ENCODE data around the gene WDR4. TPM values are rescaled to one million over a fixed set of nuclear protein-coding genes. Genes with fewer than 3 reads are reported as not detected.
A peak's percentile ranks its signal among the peaks of the same experiment; 100 is the strongest.

The WDR4 gene
- total and polyA plus RNA-seq, 2 of the 13 experiments (the other 11 are each of a cell fraction or from before 2014, with no cell fraction given) = 11.3 to 14.4 TPM

- TF ChIP-seq ZFP91 (CRISPR knock-in tag; IDR thresholded peaks at IDR 0.05; ENCODE audit: borderline replicate concordance) = peak; percentile 44; the same call in 1 of the 2 replicates
- no peak for TF ChIP-seq KMT2B (CRISPR knock-in tag; IDR thresholded peaks at IDR 0.05)
- no peak for TF ChIP-seq ZNF724P (CRISPR knock-in tag; IDR thresholded peaks at IDR 0.05; ENCODE audit: borderline replicate concordance)
- TF ChIP-seq ARID2 (CRISPR knock-in tag; IDR thresholded peaks at IDR 0.05; ENCODE audit: borderline replicate concordance) = no peak
- TF ChIP-seq ZNF567 (CRISPR knock-in tag; IDR thresholded peaks at IDR 0.05; ENCODE audit: borderline replicate concordance) = no peak
- TF ChIP-seq HNRNPK (IDR thresholded peaks at IDR 0.05; ENCODE audit: low read depth, low read length, poor library complexity, severe bottlenecking) = peak; percentile 22
- TF ChIP-seq FOXP4 (CRISPR knock-in tag; IDR thresholded peaks at IDR 0.05) = no peak
- no peak for TF ChIP-seq ZNF775 (CRISPR knock-in tag; IDR thresholded peaks at IDR 0.05; ENCODE audit: borderline replicate concordance)
- TF ChIP-seq ARNT (IDR thresholded peaks at IDR 0.05) = no peak
- TF ChIP-seq NBN (conservative IDR thresholded peaks at IDR 0.05) = no peak
- TF ChIP-seq ZNF841 (CRISPR knock-in tag; IDR thresholded peaks at IDR 0.05; ENCODE audit: borderline replicate concordance) = no peak
- TF ChIP-seq ZNF510 (CRISPR knock-in tag; IDR thresholded peaks at IDR 0.05; ENCODE audit: low read depth) = no peak
- no peak for TF ChIP-seq HDAC2 (CRISPR knock-in tag; IDR thresholded peaks at IDR 0.05)
- no peak for TF ChIP-seq ZNF776 (CRISPR knock-in tag; IDR thresholded peaks at IDR 0.05)
- TF ChIP-seq ZNF784 (CRISPR knock-in tag; IDR thresholded peaks at IDR 0.05; ENCODE audit: borderline replicate concordance) = no peak
- TF ChIP-seq CCDC6 (CRISPR knock-in tag; IDR thresholded peaks at IDR 0.05) = no peak
- TF ChIP-seq POLR2AphosphoS2 (IDR thresholded peaks at IDR 0.05; ENCODE audit: low read depth, low read length) = no peak
- TF ChIP-seq ATF1 (CRISPR knock-in tag; IDR thresholded peaks at IDR 0.05) = no peak
- no peak for TF ChIP-seq ZNF546 (CRISPR knock-in tag; conservative IDR thresholded peaks at IDR 0.05)
- no peak for TF ChIP-seq PLRG1 (conservative IDR thresholded peaks at IDR 0.05)
- TF ChIP-seq ZNF441 (CRISPR knock-in tag; IDR thresholded peaks at IDR 0.05; ENCODE audit: borderline replicate concordance) = no peak
- TF ChIP-seq TFAP4 (IDR thresholded peaks at IDR 0.05; ENCODE audit: borderline replicate concordance, low read depth) = no peak
- no peak for TF ChIP-seq MTERF4 (CRISPR knock-in tag; IDR thresholded peaks at IDR 0.05)
- no peak for TF ChIP-seq TMF1 (CRISPR knock-in tag; IDR thresholded peaks at IDR 0.05; ENCODE audit: low read depth)
- TF ChIP-seq CHD4 (IDR thresholded peaks at IDR 0.05; ENCODE audit: borderline replicate concordance, low read length) = no peak
These were observed 41.7 kb downstream of the WDR4 start (continued) for GRCh38 chr21:42837421-42838211.

Data from HepG2 (cell line).